ENCODE data around the gene CRYGC.
"Not testable (repeated sequence)": the region's sequence is repeated elsewhere in the genome, so short reads cannot be mapped to it uniquely, and the experiment has no call there.

CRYGC gene

DNA sequence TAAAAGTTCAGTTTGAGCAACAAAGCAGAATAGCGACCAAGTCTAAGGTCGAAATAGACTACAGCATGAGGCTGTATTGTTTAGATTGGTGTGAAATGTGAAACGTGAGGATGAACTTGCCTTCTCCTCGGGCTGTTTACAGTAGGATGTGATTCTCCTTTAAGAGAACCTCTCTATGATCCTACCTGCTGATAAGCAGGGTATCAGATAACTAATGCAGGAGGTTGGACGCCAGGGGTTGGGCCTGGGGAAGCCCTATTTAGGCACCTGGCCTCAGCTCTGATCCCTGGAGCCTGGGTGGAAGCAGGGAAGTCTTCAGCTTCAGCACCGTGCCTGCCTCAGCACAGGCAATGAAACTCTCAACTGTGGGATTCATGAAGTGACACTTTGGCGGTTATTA, 16.7 kb downstream of the CRYGC start:
- H3K4me3 ChIP-seq (ENCODE audit: low read depth, low read length): no peak overlapping the region
- TF ChIP-seq, protein P1, sequence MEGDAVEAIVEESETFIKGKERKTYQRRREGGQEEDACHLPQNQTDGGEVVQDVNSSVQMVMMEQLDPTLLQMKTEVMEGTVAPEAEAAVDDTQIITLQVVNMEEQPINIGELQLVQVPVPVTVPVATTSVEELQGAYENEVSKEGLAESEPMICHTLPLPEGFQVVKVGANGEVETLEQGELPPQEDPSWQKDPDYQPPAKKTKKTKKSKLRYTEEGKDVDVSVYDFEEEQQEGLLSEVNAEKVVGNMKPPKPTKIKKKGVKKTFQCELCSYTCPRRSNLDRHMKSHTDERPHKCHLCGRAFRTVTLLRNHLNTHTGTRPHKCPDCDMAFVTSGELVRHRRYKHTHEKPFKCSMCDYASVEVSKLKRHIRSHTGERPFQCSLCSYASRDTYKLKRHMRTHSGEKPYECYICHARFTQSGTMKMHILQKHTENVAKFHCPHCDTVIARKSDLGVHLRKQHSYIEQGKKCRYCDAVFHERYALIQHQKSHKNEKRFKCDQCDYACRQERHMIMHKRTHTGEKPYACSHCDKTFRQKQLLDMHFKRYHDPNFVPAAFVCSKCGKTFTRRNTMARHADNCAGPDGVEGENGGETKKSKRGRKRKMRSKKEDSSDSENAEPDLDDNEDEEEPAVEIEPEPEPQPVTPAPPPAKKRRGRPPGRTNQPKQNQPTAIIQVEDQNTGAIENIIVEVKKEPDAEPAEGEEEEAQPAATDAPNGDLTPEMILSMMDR (IDR thresholded peaks at IDR 0.05; ENCODE audit: low read depth, low read length, missing control alignments): no peak
- DNase-seq (ENCODE audit: low read depth): no peak
- in situ Hi-C loops (cut with HindIII; ENCODE audit: low sequenced_read_pairs): no loop called here

DNA sequence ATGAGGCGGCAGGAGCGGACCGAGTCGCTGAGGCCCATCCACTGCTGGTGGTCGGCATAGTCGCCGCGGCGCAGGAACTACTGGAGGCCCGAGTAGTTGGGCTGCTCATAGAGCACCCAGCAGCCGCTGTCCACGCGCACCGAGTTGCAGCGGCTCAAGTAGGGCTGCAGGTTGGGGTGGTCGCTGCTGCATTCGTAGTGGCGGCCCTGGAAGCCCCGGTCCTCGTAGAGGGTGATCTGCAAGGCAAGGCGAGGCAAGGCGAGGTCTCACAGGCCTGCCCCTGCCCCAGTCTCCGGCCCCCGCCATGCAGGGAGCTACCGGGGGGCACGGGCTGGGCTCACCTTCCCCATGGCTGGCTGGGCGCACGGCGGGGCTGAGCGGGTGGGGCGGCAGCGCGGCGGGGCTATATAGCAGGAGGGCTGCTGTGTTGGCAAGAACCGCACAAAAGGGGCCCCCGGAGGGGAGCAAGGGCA, 17.3 kb downstream of the CRYGC start:
- DNase-seq (ENCODE audit: low read depth); H3K4me3 ChIP-seq (ENCODE audit: low read depth, low read length); in situ Hi-C loops (cut with HindIII; ENCODE audit: low sequenced_read_pairs): not testable (repeated sequence)

DNA sequence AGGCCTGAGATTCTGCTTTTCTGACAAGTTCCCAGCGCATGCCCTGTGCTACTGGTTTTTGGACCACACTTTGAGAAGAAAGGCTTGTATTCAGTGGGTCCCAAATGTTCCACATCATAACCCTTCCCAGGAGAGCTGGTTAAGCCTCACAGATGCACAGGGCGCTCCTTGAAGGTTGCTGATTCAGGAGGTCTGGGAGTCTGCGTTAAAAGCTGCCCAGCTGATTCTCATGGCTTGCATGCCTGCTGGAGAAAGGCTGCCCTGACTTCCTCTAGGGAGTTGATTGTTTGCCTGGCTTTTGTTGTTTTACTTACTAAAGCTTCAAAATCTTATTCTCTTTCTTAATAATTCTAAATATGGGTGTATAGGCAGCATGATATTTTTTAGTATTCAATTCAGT, 26.0 kb downstream of the CRYGC start:
- DNase-seq (ENCODE audit: low read depth): no peak
- TF ChIP-seq, protein P1 (IDR thresholded peaks at IDR 0.05; ENCODE audit: low read depth, low read length, missing control alignments): no peak
- in situ Hi-C loops (cut with HindIII; ENCODE audit: low sequenced_read_pairs): no loop called here
- no peak overlapping the region for H3K4me3 ChIP-seq (ENCODE audit: low read depth, low read length)

DNA sequence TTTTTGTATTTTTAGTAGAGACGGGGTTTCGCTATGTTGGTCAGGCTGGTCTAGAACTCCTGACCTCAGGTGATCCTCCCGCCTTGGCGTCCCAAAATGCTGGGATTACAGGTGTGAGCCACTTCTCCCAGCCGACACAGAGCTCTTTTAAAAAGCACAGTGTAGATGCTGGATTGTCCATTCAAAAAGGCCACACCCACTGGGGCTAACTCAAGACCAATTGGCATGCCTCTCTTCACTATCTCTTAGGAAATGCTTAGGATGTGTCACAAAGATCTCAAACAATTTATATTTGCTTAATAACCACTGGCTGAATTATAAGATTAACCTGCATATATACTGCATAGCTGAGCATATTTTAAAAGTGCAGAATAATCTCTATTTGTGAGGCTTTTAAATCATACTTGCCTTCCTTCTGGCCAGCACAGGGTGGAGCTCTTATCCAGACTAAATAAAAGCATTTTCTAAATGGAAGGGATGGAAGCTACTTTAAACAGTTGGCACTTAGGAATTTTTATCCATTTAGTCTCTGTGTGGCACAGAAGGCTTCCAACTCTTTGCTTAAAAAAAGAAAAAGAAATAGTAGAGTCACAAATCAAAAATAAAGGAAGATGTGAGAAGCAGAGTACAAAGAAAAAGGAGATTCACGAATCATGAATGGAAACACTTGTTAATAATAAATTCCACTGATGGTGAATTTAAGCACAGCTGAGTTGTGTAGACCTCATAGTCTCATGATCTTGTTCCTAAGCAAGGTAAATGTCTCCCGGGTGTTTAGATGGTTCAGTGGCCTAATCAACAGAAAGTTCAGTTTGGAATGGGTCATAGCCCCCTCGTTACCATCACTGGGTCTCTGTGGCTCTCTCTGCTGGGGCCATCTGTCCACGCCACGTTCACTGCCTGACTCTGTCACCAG, 27.7 kb downstream of the CRYGC start:
- in situ Hi-C loops (cut with HindIII; ENCODE audit: low sequenced_read_pairs): no loop called here
- TF ChIP-seq, protein P1 (IDR thresholded peaks at IDR 0.05; ENCODE audit: low read depth, low read length, missing control alignments): peak; percentile 48
- peak; percentile 16 for DNase-seq (ENCODE audit: low read depth)
- no peak overlapping the region for H3K4me3 ChIP-seq (ENCODE audit: low read depth, low read length)

DNA sequence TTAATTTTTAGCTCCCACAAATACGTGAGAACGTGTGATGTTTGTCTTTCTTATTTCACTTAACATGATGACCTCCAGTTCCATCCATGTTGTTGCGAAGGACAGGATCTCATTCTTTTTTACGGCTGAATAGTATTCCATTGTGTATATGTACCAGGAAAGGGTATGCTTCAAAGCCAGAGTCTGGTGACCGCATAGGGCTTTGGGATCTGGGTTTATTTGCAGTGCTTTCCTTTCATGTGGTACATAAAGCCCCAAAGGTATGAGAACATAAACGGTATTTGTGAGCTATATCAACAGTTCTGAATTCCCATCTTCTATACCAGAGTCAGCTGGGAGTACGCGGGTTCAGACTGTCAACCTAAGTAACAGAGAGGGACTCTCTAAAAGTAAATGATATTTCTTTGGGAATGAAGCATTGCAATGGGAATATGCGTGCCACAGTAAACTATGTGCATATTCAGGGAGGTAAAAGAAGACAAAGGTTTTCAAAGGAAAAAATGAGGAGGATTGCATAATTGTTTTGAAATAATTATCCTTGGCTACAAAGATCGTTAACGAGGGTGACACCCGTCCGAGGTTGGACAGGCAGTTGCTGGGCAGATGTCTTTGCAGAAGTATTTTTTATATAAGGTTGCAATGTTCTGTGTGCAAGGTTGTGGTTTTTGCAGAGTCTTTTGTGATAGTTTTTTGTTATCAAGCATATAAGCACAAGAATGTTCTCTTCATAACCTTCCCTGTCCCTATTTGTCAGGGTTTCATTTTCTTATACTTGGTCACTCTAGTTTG, 29.8 kb downstream of the CRYGC start:
- DNase-seq (ENCODE audit: low read depth): no peak
- no peak overlapping the region for H3K4me3 ChIP-seq (ENCODE audit: low read depth, low read length)
- in situ Hi-C loops (cut with HindIII; ENCODE audit: low sequenced_read_pairs): no loop called here
- TF ChIP-seq, protein P1 (IDR thresholded peaks at IDR 0.05; ENCODE audit: low read depth, low read length, missing control alignments): no peak

DNA sequence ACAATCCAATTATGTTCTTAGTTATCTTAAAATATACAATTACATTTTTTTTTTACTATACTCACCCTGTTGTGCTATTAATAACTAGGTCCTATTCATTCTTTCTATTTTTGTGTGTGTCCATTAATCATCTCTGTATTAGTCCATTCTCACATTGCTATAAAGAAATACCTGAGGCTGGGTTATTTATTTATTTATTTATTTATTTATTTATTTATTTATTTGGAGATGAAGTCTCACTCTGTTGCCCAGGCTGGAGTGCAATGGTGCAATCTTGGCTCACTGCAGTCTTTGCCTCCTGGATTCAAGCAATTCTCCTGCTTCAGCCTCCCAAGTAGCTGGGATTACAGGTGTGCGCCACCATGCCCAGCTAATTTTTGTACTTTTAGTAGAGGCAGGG, 30.9 kb downstream of the CRYGC start:
- DNase-seq (ENCODE audit: low read depth); in situ Hi-C loops (cut with HindIII; ENCODE audit: low sequenced_read_pairs); H3K4me3 ChIP-seq (ENCODE audit: low read depth, low read length): not testable (repeated sequence)

DNA sequence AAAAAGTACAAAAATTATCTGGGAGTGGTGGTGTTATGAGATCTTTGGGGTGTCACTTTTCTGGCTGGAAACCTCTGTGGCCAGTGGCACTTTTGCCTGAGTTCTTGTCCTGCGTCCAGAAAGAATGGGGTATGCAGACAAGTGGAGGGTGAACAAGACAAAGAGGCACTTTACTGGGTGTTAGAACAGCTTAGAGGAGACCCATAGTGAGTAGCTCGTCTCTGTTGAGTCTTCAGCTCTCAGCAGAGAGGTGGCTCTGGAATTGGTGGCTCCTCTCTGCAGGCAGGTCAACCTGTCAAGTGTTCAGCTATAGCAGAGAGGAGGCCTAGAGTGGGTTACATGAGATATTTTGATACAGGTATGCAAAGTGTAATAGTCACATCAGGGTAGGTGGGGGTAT, 31.4 kb downstream of the CRYGC start:
- no peak for DNase-seq (ENCODE audit: low read depth)
- TF ChIP-seq, protein P1 (IDR thresholded peaks at IDR 0.05; ENCODE audit: low read depth, low read length, missing control alignments): no peak
- no peak overlapping the region for H3K4me3 ChIP-seq (ENCODE audit: low read depth, low read length)
- in situ Hi-C loops (cut with HindIII; ENCODE audit: low sequenced_read_pairs): no loop called here
